H1 (cell line): ENCODE measurements around the gene PAX5. TPM values are rescaled to one million over a fixed set of nuclear protein-coding genes. Genes with fewer than 3 reads are reported as not detected.

ENCODE experiments used
- polyA plus RNA-seq, 7 experiments: library from polyadenylated mRNA; depleted of rRNA in 3 of 7; stranded (reverse) in 5 of 7; unstranded in 2 of 7; fragments of >200 nt in 5 of 7; fragments of 200-250 nt in 2 of 7; gene quantifications; 1 replicate in 5 of 7; 2 replicates in 1 of 7; 4 replicates in 1 of 7; pipeline versions ENCODE4 v1.2.1 to v1.2.3, GENCODE V29; 2011 to 2013; ENCODE audit warnings: missing spikeins in 2 of 7, mixed read lengths in 2 of 7
- total RNA-seq: library from RNA; stranded (reverse); fragmentation: NEBNext Ultra II Directional; extraction: Animal tissue kit (Norgen Biotek cat#: 25700); gene quantifications from 2 replicates; pipeline ENCODE4 v1.2.1, GENCODE V29; 2021
- TF ChIP-seq, protein P1 (sequence below): fragments of 300-600 bp; sonication (generic); IDR thresholded peaks from 2 replicates; pipeline ENCODE4 v1.7.1; 2012; ENCODE audit warnings: low read length, moderate library complexity, mild to moderate bottlenecking, inconsistent platforms; ENCODE audit not compliant: insufficient replicate concordance

Gene PAX5
- total and polyA plus RNA-seq, 2 of the 8 experiments (the other 6 are each of a cell fraction or from before 2014, with no cell fraction given), result 0.29 to 0.43 TPM

DNA sequence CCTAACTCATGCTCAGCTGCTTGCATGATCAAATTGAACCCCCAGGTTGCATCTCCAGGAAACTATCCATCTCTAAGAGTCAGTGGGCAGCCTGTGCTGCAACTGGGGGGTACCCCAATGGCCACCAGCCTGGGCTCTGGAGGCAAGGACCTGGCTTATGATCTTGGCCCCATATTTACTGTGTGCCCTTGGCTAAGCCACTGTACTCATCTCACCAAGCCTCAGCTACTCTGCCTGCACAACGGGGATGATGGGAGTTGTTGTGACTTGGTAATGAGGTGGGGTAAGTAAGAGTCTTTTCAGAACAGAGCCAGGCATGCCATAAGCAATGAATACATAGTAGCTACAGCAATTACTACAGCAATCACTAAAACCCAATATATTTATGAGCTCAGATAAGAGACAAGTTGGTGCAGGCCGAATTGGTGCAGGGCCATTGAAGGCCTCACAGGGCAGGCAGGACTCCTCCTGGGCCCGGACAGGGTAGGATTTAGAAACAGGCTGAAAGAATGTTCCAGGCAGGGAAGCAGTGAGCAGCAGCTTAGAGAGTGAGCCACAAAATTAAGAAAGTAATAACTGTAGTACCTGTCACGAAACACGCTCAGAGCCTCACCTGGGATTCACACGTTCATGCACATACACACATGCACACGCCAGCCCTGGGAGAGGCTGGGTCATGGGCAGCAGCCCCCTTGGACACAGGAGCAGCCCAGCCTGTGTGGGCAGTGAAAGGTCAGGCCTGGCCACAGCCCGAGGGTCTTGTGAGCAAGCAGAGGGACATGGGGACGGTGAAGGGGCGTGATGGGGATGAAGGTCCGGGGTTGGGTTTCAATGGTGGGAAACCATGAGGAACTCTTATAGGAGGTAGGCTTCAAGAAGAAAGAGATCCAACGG is 74.1 kb downstream of the PAX5 start (continued):
- TF ChIP-seq, protein P1, sequence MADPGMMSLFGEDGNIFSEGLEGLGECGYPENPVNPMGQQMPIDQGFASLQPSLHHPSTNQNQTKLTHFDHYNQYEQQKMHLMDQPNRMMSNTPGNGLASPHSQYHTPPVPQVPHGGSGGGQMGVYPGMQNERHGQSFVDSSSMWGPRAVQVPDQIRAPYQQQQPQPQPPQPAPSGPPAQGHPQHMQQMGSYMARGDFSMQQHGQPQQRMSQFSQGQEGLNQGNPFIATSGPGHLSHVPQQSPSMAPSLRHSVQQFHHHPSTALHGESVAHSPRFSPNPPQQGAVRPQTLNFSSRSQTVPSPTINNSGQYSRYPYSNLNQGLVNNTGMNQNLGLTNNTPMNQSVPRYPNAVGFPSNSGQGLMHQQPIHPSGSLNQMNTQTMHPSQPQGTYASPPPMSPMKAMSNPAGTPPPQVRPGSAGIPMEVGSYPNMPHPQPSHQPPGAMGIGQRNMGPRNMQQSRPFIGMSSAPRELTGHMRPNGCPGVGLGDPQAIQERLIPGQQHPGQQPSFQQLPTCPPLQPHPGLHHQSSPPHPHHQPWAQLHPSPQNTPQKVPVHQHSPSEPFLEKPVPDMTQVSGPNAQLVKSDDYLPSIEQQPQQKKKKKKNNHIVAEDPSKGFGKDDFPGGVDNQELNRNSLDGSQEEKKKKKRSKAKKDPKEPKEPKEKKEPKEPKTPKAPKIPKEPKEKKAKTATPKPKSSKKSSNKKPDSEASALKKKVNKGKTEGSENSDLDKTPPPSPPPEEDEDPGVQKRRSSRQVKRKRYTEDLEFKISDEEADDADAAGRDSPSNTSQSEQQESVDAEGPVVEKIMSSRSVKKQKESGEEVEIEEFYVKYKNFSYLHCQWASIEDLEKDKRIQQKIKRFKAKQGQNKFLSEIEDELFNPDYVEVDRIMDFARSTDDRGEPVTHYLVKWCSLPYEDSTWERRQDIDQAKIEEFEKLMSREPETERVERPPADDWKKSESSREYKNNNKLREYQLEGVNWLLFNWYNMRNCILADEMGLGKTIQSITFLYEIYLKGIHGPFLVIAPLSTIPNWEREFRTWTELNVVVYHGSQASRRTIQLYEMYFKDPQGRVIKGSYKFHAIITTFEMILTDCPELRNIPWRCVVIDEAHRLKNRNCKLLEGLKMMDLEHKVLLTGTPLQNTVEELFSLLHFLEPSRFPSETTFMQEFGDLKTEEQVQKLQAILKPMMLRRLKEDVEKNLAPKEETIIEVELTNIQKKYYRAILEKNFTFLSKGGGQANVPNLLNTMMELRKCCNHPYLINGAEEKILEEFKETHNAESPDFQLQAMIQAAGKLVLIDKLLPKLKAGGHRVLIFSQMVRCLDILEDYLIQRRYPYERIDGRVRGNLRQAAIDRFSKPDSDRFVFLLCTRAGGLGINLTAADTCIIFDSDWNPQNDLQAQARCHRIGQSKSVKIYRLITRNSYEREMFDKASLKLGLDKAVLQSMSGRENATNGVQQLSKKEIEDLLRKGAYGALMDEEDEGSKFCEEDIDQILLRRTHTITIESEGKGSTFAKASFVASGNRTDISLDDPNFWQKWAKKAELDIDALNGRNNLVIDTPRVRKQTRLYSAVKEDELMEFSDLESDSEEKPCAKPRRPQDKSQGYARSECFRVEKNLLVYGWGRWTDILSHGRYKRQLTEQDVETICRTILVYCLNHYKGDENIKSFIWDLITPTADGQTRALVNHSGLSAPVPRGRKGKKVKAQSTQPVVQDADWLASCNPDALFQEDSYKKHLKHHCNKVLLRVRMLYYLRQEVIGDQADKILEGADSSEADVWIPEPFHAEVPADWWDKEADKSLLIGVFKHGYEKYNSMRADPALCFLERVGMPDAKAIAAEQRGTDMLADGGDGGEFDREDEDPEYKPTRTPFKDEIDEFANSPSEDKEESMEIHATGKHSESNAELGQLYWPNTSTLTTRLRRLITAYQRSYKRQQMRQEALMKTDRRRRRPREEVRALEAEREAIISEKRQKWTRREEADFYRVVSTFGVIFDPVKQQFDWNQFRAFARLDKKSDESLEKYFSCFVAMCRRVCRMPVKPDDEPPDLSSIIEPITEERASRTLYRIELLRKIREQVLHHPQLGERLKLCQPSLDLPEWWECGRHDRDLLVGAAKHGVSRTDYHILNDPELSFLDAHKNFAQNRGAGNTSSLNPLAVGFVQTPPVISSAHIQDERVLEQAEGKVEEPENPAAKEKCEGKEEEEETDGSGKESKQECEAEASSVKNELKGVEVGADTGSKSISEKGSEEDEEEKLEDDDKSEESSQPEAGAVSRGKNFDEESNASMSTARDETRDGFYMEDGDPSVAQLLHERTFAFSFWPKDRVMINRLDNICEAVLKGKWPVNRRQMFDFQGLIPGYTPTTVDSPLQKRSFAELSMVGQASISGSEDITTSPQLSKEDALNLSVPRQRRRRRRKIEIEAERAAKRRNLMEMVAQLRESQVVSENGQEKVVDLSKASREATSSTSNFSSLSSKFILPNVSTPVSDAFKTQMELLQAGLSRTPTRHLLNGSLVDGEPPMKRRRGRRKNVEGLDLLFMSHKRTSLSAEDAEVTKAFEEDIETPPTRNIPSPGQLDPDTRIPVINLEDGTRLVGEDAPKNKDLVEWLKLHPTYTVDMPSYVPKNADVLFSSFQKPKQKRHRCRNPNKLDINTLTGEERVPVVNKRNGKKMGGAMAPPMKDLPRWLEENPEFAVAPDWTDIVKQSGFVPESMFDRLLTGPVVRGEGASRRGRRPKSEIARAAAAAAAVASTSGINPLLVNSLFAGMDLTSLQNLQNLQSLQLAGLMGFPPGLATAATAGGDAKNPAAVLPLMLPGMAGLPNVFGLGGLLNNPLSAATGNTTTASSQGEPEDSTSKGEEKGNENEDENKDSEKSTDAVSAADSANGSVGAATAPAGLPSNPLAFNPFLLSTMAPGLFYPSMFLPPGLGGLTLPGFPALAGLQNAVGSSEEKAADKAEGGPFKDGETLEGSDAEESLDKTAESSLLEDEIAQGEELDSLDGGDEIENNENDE, result no peak
